Smooth muscle cell (in vitro differentiated cells): ENCODE results near the gene TRPM2. TPM values are rescaled to one million over a fixed set of nuclear protein-coding genes. Genes with fewer than 3 reads are reported as not detected.

Experiments used
- DNase-seq: peaks from one replicate; lab custom pipeline; 2025; ENCODE audit not compliant: unreplicated experiment; lab: John Stamatoyannopoulos, UW
- H2AFZ ChIP-seq: fragments of 200-600 bp; sonication (generic); 2 replicates; pipeline ENCODE4 v1.6.0; 2016; ENCODE audit warnings: antibody characterized with exemption, low read depth, mild to moderate bottlenecking
- H3F3A ChIP-seq: fragments of 200-600 bp; sonication (generic); 2 replicates; pipeline ENCODE4 v1.6.0; 2017; ENCODE audit warnings: antibody characterized with exemption, low read depth
- H3K27ac ChIP-seq: fragments of 200-600 bp; sonication (generic); 2 replicates; pipeline ENCODE4 v1.5.1; 2016; ENCODE audit warnings: low read depth, mild to moderate bottlenecking
- H3K27me3 ChIP-seq: fragments of 200-600 bp; sonication (generic); 2 replicates; pipeline ENCODE4 v1.6.1; 2016; ENCODE audit warnings: low read depth, mild to moderate bottlenecking
- H3K36me3 ChIP-seq: fragments of 200-600 bp; sonication (generic); 2 replicates; pipeline ENCODE4 v1.5.1; 2016; ENCODE audit warnings: low read depth
- H3K4me1 ChIP-seq: fragments of 200-600 bp; sonication (generic); 2 replicates; pipeline ENCODE4 v1.5.1; 2016; ENCODE audit warnings: low read depth
- H3K4me2 ChIP-seq: fragments of 200-600 bp; sonication (generic); 2 replicates; pipeline ENCODE4 v1.6.0; 2016; ENCODE audit warnings: mild to moderate bottlenecking
- H3K4me3 ChIP-seq: fragments of 200-600 bp; sonication (generic); 2 replicates; pipeline ENCODE4 v1.5.1; 2016; ENCODE audit warnings: mild to moderate bottlenecking
- H3K79me2 ChIP-seq: fragments of 200-600 bp; sonication (generic); 2 replicates; pipeline ENCODE4 v1.6.0; 2016; ENCODE audit warnings: low read depth, mild to moderate bottlenecking
- H3K9ac ChIP-seq: fragments of 200-600 bp; sonication (generic); 2 replicates; pipeline ENCODE4 v1.6.0; 2016; ENCODE audit warnings: low read depth
- H3K9me3 ChIP-seq: fragments of 200-600 bp; sonication (generic); replicated peaks from 2 replicates; pipeline ENCODE4 v1.5.1; 2016; ENCODE audit warnings: low read depth
- H4K20me1 ChIP-seq: fragments of 200-600 bp; sonication (generic); 2 replicates; pipeline ENCODE4 v1.6.0; 2016; ENCODE audit warnings: low read depth
- CTCF ChIP-seq: fragments of 200-600 bp; sonication (generic); IDR thresholded peaks from 2 replicates; pipeline ENCODE4 v1.5.1; 2017; ENCODE audit warnings: borderline replicate concordance, mild to moderate bottlenecking, antibody characterized with exemption; ENCODE audit not compliant: insufficient read depth, poor library complexity, severe bottlenecking
- WGBS: methylation state at CpG from one replicate; pipeline ENCODE4 v1.1.7; 2016; ENCODE audit warnings: low lambda C conversion rate; 5-methylcytosine and 5-hydroxymethylcytosine counted together
- polyA plus RNA-seq: library from polyadenylated mRNA; unstranded; fragments of >200 nt; fragmentation: Nextera tagmentation; extraction: Ambion mirVana; gene quantifications from 2 replicates; pipeline ENCODE4 v1.2.1, GENCODE V29; 2016
- total RNA-seq: library from RNA; depleted of rRNA; stranded (reverse); fragments of >200 nt; gene quantifications from 2 replicates; pipeline ENCODE4 v1.2.3, GENCODE V29; 2014

The TRPM2 gene
- total and polyA plus RNA-seq, 2 experiments from 2014 or later = 0.31 TPM; not detected in 1

- Histone ChIP-seq H3K27ac (no peak overlapping the region), H3K4me2 (no peak overlapping the region), H4K20me1 (no peaks in the 10 kb centered on the region), H3K4me3 (no peak overlapping the region), H3K27me3 (no peaks in the 10 kb centered on the region), H3K9me3 (no peaks in the 10 kb centered on the region), H3K9ac (no peak overlapping the region), H3K79me2 (no peaks in the 10 kb centered on the region), H2AFZ (no peak overlapping the region), H3K36me3 (no peaks in the 10 kb centered on the region), H3K4me1 (no peaks in the 10 kb centered on the region), H3F3A (no peaks in the 10 kb centered on the region)
- 96% methylated on average over 33 of the region's 34 CpGs for whole genome bisulfite sequencing
- no peak for DNase-seq
- TF ChIP-seq CTCF = no peak
Measured at GRCh38 chr21:44378646-44379514, 25.5 kb downstream of the TRPM2 start.

GRCh38 chr21:44379515-44379848 is 26.1 kb downstream of the TRPM2 start:
- Histone ChIP-seq H3K9ac (no peak overlapping the region), H3K9me3 (no peaks in the 10 kb centered on the region), H3K4me3 (no peak overlapping the region), H3K27me3 (no peaks in the 10 kb centered on the region), H3K4me2 (no peak overlapping the region), H2AFZ (no peak overlapping the region), H3F3A (no peaks in the 10 kb centered on the region), H3K4me1 (no peaks in the 10 kb centered on the region), H4K20me1 (no peaks in the 10 kb centered on the region), H3K36me3 (no peaks in the 10 kb centered on the region), H3K79me2 (no peaks in the 10 kb centered on the region), H3K27ac (no peak overlapping the region)
- no peak for DNase-seq
- 91% methylated on average over 4 of the region's 5 CpGs for WGBS
- TF ChIP-seq CTCF = no peak

GRCh38 chr21:44379991-44380865 is 26.8 kb downstream of the TRPM2 start:
- H3K27me3 ChIP-seq = no peaks in the 10 kb centered on the region
- TF ChIP-seq CTCF = no peak
- H4K20me1 ChIP-seq = no peaks in the 10 kb centered on the region
- no peak for DNase-seq
- H3K4me1 ChIP-seq = no peaks in the 10 kb centered on the region
- no peak overlapping the region for H3K27ac ChIP-seq
- no peak overlapping the region for H3K9ac ChIP-seq
- no peaks in the 10 kb centered on the region for H3K9me3 ChIP-seq
- no peaks in the 10 kb centered on the region for H3K36me3 ChIP-seq
- H2AFZ ChIP-seq = no peak overlapping the region
- no peak overlapping the region for H3K4me3 ChIP-seq
- no peaks in the 10 kb centered on the region for H3K79me2 ChIP-seq
- no peaks in the 10 kb centered on the region for H3F3A ChIP-seq
- 82% methylated on average over 31 of the region's 31 CpGs for WGBS
- H3K4me2 ChIP-seq = no peak overlapping the region
